GM12864 (cell line): ENCODE data around the gene HADHA.

Experiments
- DNase-seq: peaks from one replicate; pipeline ENCODE4 v3.0.0-alpha.2; 2011; ENCODE audit warnings: low read depth
- H3K4me3 ChIP-seq: 2 replicates; pipeline ENCODE4 v1.5.1; 2011; ENCODE audit warnings: mild to moderate bottlenecking, low read depth, low read length, control low read depth
- CTCF ChIP-seq: IDR thresholded peaks from 2 replicates; pipeline ENCODE4 v1.5.1; 2011; ENCODE audit warnings: low read depth, mild to moderate bottlenecking, moderate library complexity, low read length, control low read depth, inconsistent platforms; ENCODE audit errors: missing control alignments

Gene HADHA

GRCh38 chr2:26164231-26164630 is 80.2 kb downstream of the HADHA start:
- no peak for DNase-seq
- TF ChIP-seq CTCF, result no peak
- H3K4me3 ChIP-seq, result no peak overlapping the region

- H3K4me3 ChIP-seq, result no peak overlapping the region
- DNase-seq, result no peak
- TF ChIP-seq CTCF, result no peak
These were observed 81.5 kb downstream of the HADHA start for GRCh38 chr2:26162963-26163362.

- TF ChIP-seq CTCF, result no peak
- DNase-seq, result no peak
- no peak overlapping the region for H3K4me3 ChIP-seq
These were observed 82.5 kb downstream of the HADHA start for GRCh38 chr2:26161926-26162325.

GRCh38 chr2:26157580-26157979 is 86.9 kb downstream of the HADHA start:
- no peak for TF ChIP-seq CTCF
- H3K4me3 ChIP-seq, result no peak overlapping the region
- no peak for DNase-seq

- no peak overlapping the region for H3K4me3 ChIP-seq
- TF ChIP-seq CTCF, result no peak
- DNase-seq, result no peak
These were observed 94.2 kb downstream of the HADHA start for GRCh38 chr2:26150243-26150642.

GRCh38 chr2:26148501-26148900 is 95.9 kb downstream of the HADHA start:
- no peak overlapping the region for H3K4me3 ChIP-seq
- DNase-seq, result no peak
- no peak for TF ChIP-seq CTCF

- peak; percentile 24 for DNase-seq
- H3K4me3 ChIP-seq, result no peak overlapping the region
- TF ChIP-seq CTCF, result peak; percentile 71
These were observed 99.3 kb downstream of the HADHA start for GRCh38 chr2:26144953-26145680.
